Measurements from ENCODE around the gene GFOD2. TPM values are rescaled to one million over a fixed set of nuclear protein-coding genes. Genes with fewer than 3 reads are reported as not detected.

The GFOD2 gene
- total RNA-seq, 1 donor from 2014 or later: 31.7 TPM

GRCh38 chr16:67651039-67651438 is 68.1 kb downstream of the GFOD2 start:
- no peak for TF ChIP-seq CTCF (conservative IDR thresholded peaks at IDR 0.05)
- Mint-ChIP-seq H3K4me3 (peak overlapping the region; percentile 7), H3K9me3 (no peaks in the 10 kb centered on the region), H3K36me3 (peaks cover 3% of the 10 kb centered on the region), H3K4me1 (ENCODE audit: unreplicated experiment) (no peaks in the 10 kb centered on the region), H3K27me3 (peaks cover 55% of the 10 kb centered on the region), H3K27ac (no peak overlapping the region)
- DNase-seq (ENCODE audit: extremely low spot score, unreplicated experiment): no peak

GRCh38 chr16:67650023-67650422 is 69.1 kb downstream of the GFOD2 start:
- Mint-ChIP-seq H3K4me3 (no peak overlapping the region), H3K9me3 (no peaks in the 10 kb centered on the region)

GRCh38 chr16:67649494-67649931 is 69.6 kb downstream of the GFOD2 start:
- TF ChIP-seq CTCF (conservative IDR thresholded peaks at IDR 0.05): no peak
- H3K9me3 Mint-ChIP-seq: no peaks in the 10 kb centered on the region
- H3K27me3 Mint-ChIP-seq: peaks cover 47% of the 10 kb centered on the region

More at GRCh38 chr16:67650023-67650422, 69.1 kb downstream of the GFOD2 start:
- H3K27ac Mint-ChIP-seq: no peak overlapping the region
- peaks cover 52% of the 10 kb centered on the region for H3K27me3 Mint-ChIP-seq
- no peak for TF ChIP-seq CTCF (conservative IDR thresholded peaks at IDR 0.05)
- H3K36me3 Mint-ChIP-seq: no peaks in the 10 kb centered on the region
- no peak for DNase-seq (ENCODE audit: extremely low spot score, unreplicated experiment)
- no peaks in the 10 kb centered on the region for H3K4me1 Mint-ChIP-seq (ENCODE audit: unreplicated experiment)

GRCh38 chr16:67648764-67649407 is 70.2 kb downstream of the GFOD2 start:
- no peak for TF ChIP-seq CTCF (conservative IDR thresholded peaks at IDR 0.05)
- peaks cover 50% of the 10 kb centered on the region for H3K27me3 Mint-ChIP-seq
- H3K36me3 Mint-ChIP-seq: no peaks in the 10 kb centered on the region
- no peak overlapping the region for H3K4me3 Mint-ChIP-seq
- no peak overlapping the region for H3K27ac Mint-ChIP-seq
- H3K4me1 Mint-ChIP-seq (ENCODE audit: unreplicated experiment): no peaks in the 10 kb centered on the region
- H3K9me3 Mint-ChIP-seq: no peaks in the 10 kb centered on the region
- no peak for DNase-seq (ENCODE audit: extremely low spot score, unreplicated experiment)

More at GRCh38 chr16:67649494-67649931, 69.6 kb downstream of the GFOD2 start:
- H3K4me1 Mint-ChIP-seq (ENCODE audit: unreplicated experiment): no peaks in the 10 kb centered on the region
- no peak for DNase-seq (ENCODE audit: extremely low spot score, unreplicated experiment)
- H3K4me3 Mint-ChIP-seq: no peak overlapping the region
- no peaks in the 10 kb centered on the region for H3K36me3 Mint-ChIP-seq
- no peak overlapping the region for H3K27ac Mint-ChIP-seq

GRCh38 chr16:67648088-67648763 is 70.9 kb downstream of the GFOD2 start:
- Mint-ChIP-seq H3K9me3 (no peaks in the 10 kb centered on the region), H3K27ac (no peak overlapping the region), H3K4me1 (ENCODE audit: unreplicated experiment) (no peaks in the 10 kb centered on the region), H3K4me3 (no peak overlapping the region), H3K27me3 (peaks cover 49% of the 10 kb centered on the region), H3K36me3 (no peaks in the 10 kb centered on the region)
- no peak for DNase-seq (ENCODE audit: extremely low spot score, unreplicated experiment)
- TF ChIP-seq CTCF (conservative IDR thresholded peaks at IDR 0.05): no peak

Measured in type B pancreatic cell (in vitro differentiated cells).